ENCODE data around the gene TRPM1.

The TRPM1 gene

GRCh38 chr15:31127596-31128261, 26.2 kb upstream of the TRPM1 start:
- TF ChIP-seq SUZ12 (IDR thresholded peaks at IDR 0.05) (no peak), ARNT (IDR thresholded peaks at IDR 0.05) (no peak), SP1 (IDR thresholded peaks at IDR 0.05) (no peak), BHLHE40 (IDR thresholded peaks at IDR 0.05; ENCODE audit: borderline replicate concordance) (no peak), FOXK2 (IDR thresholded peaks at IDR 0.05) (no peak), FOXA1 (IDR thresholded peaks at IDR 0.05) (no peak), PKNOX1 (IDR thresholded peaks at IDR 0.05) (no peak), TARDBP (IDR thresholded peaks at IDR 0.05) (no peak), ELF4 (IDR thresholded peaks at IDR 0.05) (no peak), ZNF384 (IDR thresholded peaks at IDR 0.05) (no peak), CTBP1 (IDR thresholded peaks at IDR 0.05; ENCODE audit: borderline replicate concordance) (no peak), LEF1 (IDR thresholded peaks at IDR 0.05; ENCODE audit: borderline replicate concordance) (no peak), HDGF (IDR thresholded peaks at IDR 0.05; ENCODE audit: borderline replicate concordance) (no peak)
- CTCF ChIA-PET = interaction anchor here (1.3 to 1.9 kb wide), 2 partner anchors 19 to 25 kb away, joined by 3 to 5 read pairs; no protein-coding TSS in a partner anchor
- POLR2A ChIA-PET = no interaction called here
- no peak for DNase-seq (ENCODE audit: extremely low spot score)

- TF ChIP-seq HDGF (IDR thresholded peaks at IDR 0.05; ENCODE audit: borderline replicate concordance) (no peak), CTBP1 (IDR thresholded peaks at IDR 0.05; ENCODE audit: borderline replicate concordance) (no peak), BHLHE40 (IDR thresholded peaks at IDR 0.05; ENCODE audit: borderline replicate concordance) (no peak), NFRKB (IDR thresholded peaks at IDR 0.05) (no peak), PKNOX1 (IDR thresholded peaks at IDR 0.05) (no peak), L3MBTL2 (conservative IDR thresholded peaks at IDR 0.05) (no peak), FOXK2 (IDR thresholded peaks at IDR 0.05) (no peak), ZNF384 (IDR thresholded peaks at IDR 0.05) (no peak), FOXM1 (IDR thresholded peaks at IDR 0.05; ENCODE audit: borderline replicate concordance) (no peak), SUZ12 (IDR thresholded peaks at IDR 0.05) (no peak), ARNT (IDR thresholded peaks at IDR 0.05) (no peak)
- DNase-seq (ENCODE audit: extremely low spot score) = no peak
- ChIA-PET CTCF (no interaction called here), POLR2A (no interaction called here)
Measured at GRCh38 chr15:31125061-31125460, 23.5 kb upstream of the TRPM1 start.

GRCh38 chr15:31116423-31117030, 15.0 kb upstream of the TRPM1 start:
- TF ChIP-seq PKNOX1 (IDR thresholded peaks at IDR 0.05) = no peak
- TF ChIP-seq CTBP1 (IDR thresholded peaks at IDR 0.05; ENCODE audit: borderline replicate concordance) = no peak
- no peak for TF ChIP-seq SUZ12 (IDR thresholded peaks at IDR 0.05)
- no peak for TF ChIP-seq TARDBP (IDR thresholded peaks at IDR 0.05)
- TF ChIP-seq ZNF384 (IDR thresholded peaks at IDR 0.05) = no peak
- no peak for TF ChIP-seq FOXM1 (IDR thresholded peaks at IDR 0.05; ENCODE audit: borderline replicate concordance)
- no peak for TF ChIP-seq ELF4 (IDR thresholded peaks at IDR 0.05)
- TF ChIP-seq LEF1 (IDR thresholded peaks at IDR 0.05; ENCODE audit: borderline replicate concordance) = no peak
- no peak for TF ChIP-seq BHLHE40 (IDR thresholded peaks at IDR 0.05; ENCODE audit: borderline replicate concordance)
- TF ChIP-seq L3MBTL2 (conservative IDR thresholded peaks at IDR 0.05) = no peak
- TF ChIP-seq FOXK2 (IDR thresholded peaks at IDR 0.05) = no peak
- no peak for TF ChIP-seq SP1 (IDR thresholded peaks at IDR 0.05)
- TF ChIP-seq NFRKB (IDR thresholded peaks at IDR 0.05) = no peak
- no peak for TF ChIP-seq ARNT (IDR thresholded peaks at IDR 0.05)
- POLR2A ChIA-PET = no interaction called here
- no peak for DNase-seq (ENCODE audit: extremely low spot score)
- CTCF ChIA-PET = interaction anchor here (0.5 kb wide), 1 partner anchor 111 kb away, joined by 12 read pairs; no protein-coding TSS in a partner anchor

GRCh38 chr15:31111091-31111647, 9.6 kb upstream of the TRPM1 start:
- POLR2A ChIA-PET = no interaction called here
- no peak for TF ChIP-seq ELF4 (IDR thresholded peaks at IDR 0.05)
- TF ChIP-seq FOXK2 (IDR thresholded peaks at IDR 0.05) = no peak
- no peak for TF ChIP-seq CTBP1 (IDR thresholded peaks at IDR 0.05; ENCODE audit: borderline replicate concordance)
- TF ChIP-seq HDGF (IDR thresholded peaks at IDR 0.05; ENCODE audit: borderline replicate concordance) = no peak
- no peak for TF ChIP-seq TARDBP (IDR thresholded peaks at IDR 0.05)
- no peak for TF ChIP-seq L3MBTL2 (conservative IDR thresholded peaks at IDR 0.05)
- TF ChIP-seq FOXM1 (IDR thresholded peaks at IDR 0.05; ENCODE audit: borderline replicate concordance) = no peak
- no peak for TF ChIP-seq PKNOX1 (IDR thresholded peaks at IDR 0.05)
- CTCF ChIA-PET = no interaction called here
- DNase-seq (ENCODE audit: extremely low spot score) = no peak

GRCh38 chr15:31108836-31109235, 7.3 kb upstream of the TRPM1 start:
- POLR2A ChIA-PET = no interaction called here
- CTCF ChIA-PET = interaction anchor here (1.7 kb wide), 1 partner anchor 20 kb away, joined by 5 read pairs; no protein-coding TSS in a partner anchor
- no peak for DNase-seq (ENCODE audit: extremely low spot score)
- TF ChIP-seq ZNF384 (IDR thresholded peaks at IDR 0.05) = no peak
- no peak for TF ChIP-seq NFRKB (IDR thresholded peaks at IDR 0.05)
- TF ChIP-seq L3MBTL2 (conservative IDR thresholded peaks at IDR 0.05) = no peak
- TF ChIP-seq TARDBP (IDR thresholded peaks at IDR 0.05) = no peak
- TF ChIP-seq HDGF (IDR thresholded peaks at IDR 0.05; ENCODE audit: borderline replicate concordance) = no peak
- no peak for TF ChIP-seq ARNT (IDR thresholded peaks at IDR 0.05)
- no peak for TF ChIP-seq PKNOX1 (IDR thresholded peaks at IDR 0.05)
- no peak for TF ChIP-seq BHLHE40 (IDR thresholded peaks at IDR 0.05; ENCODE audit: borderline replicate concordance)
- TF ChIP-seq SUZ12 (IDR thresholded peaks at IDR 0.05) = no peak
- no peak for TF ChIP-seq FOXK2 (IDR thresholded peaks at IDR 0.05)

Data from HEK293T (cell line).